ENCODE data around the gene COASY.

The COASY gene

GRCh38 chr17:42563143-42563509 lies 1.2 kb downstream of the COASY start:
- DNase-seq (ENCODE audit: low read depth), result no peak
- H3K4me3 ChIP-seq (ENCODE audit: low read depth, low read length), result peak overlapping the region; percentile 88
- no peak for TF ChIP-seq CTCF (conservative IDR thresholded peaks at IDR 0.05; ENCODE audit: low read depth, low read length)

GRCh38 chr17:42563543-42563942 lies 1.6 kb downstream of the COASY start:
- DNase-seq (ENCODE audit: low read depth), result no peak
- no peak for TF ChIP-seq CTCF (conservative IDR thresholded peaks at IDR 0.05; ENCODE audit: low read depth, low read length)
- peak overlapping the region; percentile 88 for H3K4me3 ChIP-seq (ENCODE audit: low read depth, low read length)

GRCh38 chr17:42563950-42564349 lies 2.0 kb downstream of the COASY start:
- no peak for TF ChIP-seq CTCF (conservative IDR thresholded peaks at IDR 0.05; ENCODE audit: low read depth, low read length)
- no peak for DNase-seq (ENCODE audit: low read depth)
- H3K4me3 ChIP-seq (ENCODE audit: low read depth, low read length), result no peak overlapping the region

- no peak overlapping the region for H3K4me3 ChIP-seq (ENCODE audit: low read depth, low read length)
- no peak for TF ChIP-seq CTCF (conservative IDR thresholded peaks at IDR 0.05; ENCODE audit: low read depth, low read length)
- no peak for DNase-seq (ENCODE audit: low read depth)
Observed at GRCh38 chr17:42564815-42565522, 3.0 kb downstream of the COASY start.

GRCh38 chr17:42565523-42566214 lies 3.7 kb downstream of the COASY start:
- H3K4me3 ChIP-seq (ENCODE audit: low read depth, low read length), result no peak overlapping the region
- no peak for TF ChIP-seq CTCF (conservative IDR thresholded peaks at IDR 0.05; ENCODE audit: low read depth, low read length)
- no peak for DNase-seq (ENCODE audit: low read depth)

- DNase-seq (ENCODE audit: low read depth), result no peak
- no peak for TF ChIP-seq CTCF (conservative IDR thresholded peaks at IDR 0.05; ENCODE audit: low read depth, low read length)
- peak overlapping the region; percentile 74 for H3K4me3 ChIP-seq (ENCODE audit: low read depth, low read length)
Observed at GRCh38 chr17:42566215-42566882, 4.4 kb downstream of the COASY start.

All from choroid plexus epithelial cell (primary cell).